Hematopoietic multipotent progenitor cell (in vitro differentiated cells): ENCODE results near the gene CELSR3. TPM values are rescaled to one million over a fixed set of nuclear protein-coding genes. Genes with fewer than 3 reads are reported as not detected.

Source experiments
- DNase-seq, 3 donors: peaks; one replicate each; pipeline ENCODE4 v3.0.0-alpha.2; 2011 to 2015; ENCODE audit warnings: low read depth in 2 of 3, low spot score in 2 of 3
- total RNA-seq: library from RNA; depleted of rRNA; stranded (reverse); fragments of >200 nt; gene quantifications from one replicate; pipeline ENCODE4 v1.2.3, GENCODE V29; 2012

CELSR3 gene
- total RNA-seq, 1 donor: 3.2 TPM

DNA sequence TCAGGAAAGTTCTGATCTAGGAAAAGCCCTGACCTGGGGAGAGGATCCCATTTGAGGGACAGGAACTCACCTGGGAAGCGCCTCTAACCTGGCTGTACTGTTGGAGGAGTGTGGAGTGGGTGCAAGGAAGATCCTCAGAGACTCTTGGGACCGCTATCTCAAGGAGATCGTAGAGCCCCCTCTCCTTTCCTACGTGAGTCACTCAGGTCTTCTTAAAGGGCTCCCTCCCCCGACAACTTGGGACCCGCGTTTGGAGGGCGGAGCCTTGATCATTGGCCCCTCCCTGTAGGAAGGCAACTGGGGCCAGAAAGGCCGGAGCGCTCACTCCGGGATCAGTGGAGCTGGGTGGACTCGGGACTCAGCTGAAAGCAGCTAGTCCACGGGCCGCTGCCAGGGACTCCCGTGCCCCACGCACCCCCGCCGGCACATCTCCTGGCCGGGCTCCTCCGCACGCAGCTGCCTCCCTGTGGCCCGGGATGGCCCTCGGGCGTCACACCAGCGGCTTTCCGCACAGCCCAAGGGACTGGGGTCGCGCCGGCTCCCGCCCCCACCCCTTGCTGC is 27.9 kb downstream of the CELSR3 start:
- peak in 2 of 3 donors; percentile 48 to 59 for DNase-seq

DNA sequence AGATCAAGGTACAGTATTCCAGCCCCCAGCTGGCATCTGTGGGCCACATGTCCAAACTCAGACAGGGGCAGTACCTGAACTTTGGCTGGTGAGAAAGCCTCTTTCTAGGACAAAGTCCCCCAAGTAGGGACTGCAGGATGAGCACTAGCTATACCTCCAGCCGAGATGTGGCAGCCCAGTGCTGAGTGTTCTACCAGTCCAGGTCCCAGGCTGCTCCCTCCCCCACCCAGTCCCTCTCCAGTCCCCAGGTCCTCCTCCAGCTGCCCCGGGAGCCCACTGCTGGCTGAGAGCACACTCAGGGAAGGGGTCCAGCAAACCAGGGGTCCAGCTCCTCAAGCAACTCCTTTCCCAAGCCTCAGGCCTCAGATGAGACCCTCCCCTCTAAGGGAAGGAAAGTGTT is 28.9 kb downstream of the CELSR3 start:
- no peak for DNase-seq

DNA sequence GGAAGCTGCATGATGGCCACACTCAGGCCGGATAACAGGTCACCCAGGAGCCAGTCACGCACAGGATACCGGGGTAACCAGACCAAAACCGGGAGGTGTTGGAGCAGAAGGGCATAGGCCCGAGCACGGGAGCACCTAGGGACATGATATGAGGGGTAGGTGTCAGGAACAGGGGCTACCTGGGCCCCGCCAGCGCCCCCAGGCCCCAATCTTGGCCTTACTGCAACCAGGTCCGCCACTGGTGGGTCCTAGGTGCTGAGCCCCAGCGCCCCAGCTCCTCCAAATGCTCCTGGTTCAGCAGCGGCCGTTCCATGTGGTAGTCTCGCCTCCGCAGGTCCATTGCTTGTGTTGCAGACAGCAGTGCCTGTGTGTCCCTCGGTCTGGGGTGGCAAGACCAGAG is 29.4 kb downstream of the CELSR3 start:
- DNase-seq: no peak

DNA sequence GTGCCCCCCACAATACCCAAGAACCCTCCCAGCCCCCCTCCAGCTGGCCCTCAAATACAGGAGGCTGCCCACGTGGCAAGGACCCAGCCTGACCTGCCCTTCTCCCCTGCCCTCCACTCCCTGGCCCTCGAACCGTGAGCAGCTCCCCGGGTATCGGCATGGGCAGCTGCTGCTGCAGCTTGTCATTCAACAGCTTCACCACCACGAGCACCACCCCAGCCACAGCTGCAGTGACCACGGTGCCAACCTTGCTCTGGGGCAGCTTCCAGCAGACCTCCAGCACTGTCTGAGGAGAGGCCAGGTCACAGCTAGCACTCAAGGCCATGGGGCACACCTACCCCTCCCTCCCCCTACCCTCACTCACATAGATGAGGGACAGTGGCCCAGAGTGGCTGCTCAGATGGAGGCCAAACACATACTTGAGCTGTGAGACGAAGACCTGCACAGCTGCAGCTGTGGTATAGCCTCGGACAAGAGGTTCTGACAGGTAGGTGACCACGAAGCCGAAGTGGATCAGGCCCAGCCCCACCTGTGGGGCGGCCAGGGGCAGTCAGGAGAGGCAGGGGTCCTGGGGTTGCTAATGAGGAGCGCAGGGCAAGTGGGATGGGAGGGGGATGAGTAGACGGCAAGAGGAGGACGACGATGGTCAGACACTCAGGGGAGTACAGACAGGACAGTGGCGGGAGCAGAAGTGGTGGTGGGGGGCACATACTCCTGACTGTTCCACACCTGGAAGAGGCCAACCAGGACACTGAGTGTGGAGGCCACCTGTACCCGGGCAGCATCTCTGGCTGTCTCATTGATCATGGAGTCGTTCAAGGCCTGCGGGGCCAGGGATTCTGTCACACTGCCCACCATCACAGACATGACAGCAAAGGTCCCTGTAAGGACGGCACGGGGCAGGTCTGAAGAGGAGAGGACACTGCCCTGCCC is 30.9 kb downstream of the CELSR3 start:
- no peak for DNase-seq

- no peak for DNase-seq
These were observed 31.9 kb downstream of the CELSR3 start for GRCh38 chr3:48630833-48631232.

GRCh38 chr3:48630407-48630806 is 32.3 kb downstream of the CELSR3 start:
- no peak for DNase-seq

- no peak for DNase-seq
These were observed 32.8 kb downstream of the CELSR3 start for GRCh38 chr3:48629894-48630293.

- DNase-seq: no peak
These were observed 34.2 kb downstream of the CELSR3 start for GRCh38 chr3:48628277-48629017.

GRCh38 chr3:48625600-48625999 is 37.1 kb downstream of the CELSR3 start:
- DNase-seq: no peak

DNA sequence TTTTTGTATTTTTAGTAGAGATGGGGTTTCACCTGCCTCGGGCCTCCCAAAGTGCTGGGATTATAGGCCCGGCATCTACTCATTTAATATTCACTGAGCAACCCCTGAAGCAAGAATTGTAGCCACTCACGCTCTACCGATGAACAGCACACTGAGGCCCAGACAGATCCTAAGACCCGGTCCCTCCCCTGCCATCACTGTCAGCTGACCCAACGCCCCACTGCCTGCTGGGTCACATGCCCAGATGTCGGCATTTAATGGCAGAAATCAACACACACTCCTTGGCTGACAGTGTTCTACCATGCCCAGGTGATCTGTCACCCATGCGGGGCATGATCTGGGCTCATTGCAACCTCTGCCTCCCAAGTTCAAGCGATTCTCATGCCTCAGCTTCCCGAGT is 37.9 kb downstream of the CELSR3 start:
- no peak for DNase-seq

DNA sequence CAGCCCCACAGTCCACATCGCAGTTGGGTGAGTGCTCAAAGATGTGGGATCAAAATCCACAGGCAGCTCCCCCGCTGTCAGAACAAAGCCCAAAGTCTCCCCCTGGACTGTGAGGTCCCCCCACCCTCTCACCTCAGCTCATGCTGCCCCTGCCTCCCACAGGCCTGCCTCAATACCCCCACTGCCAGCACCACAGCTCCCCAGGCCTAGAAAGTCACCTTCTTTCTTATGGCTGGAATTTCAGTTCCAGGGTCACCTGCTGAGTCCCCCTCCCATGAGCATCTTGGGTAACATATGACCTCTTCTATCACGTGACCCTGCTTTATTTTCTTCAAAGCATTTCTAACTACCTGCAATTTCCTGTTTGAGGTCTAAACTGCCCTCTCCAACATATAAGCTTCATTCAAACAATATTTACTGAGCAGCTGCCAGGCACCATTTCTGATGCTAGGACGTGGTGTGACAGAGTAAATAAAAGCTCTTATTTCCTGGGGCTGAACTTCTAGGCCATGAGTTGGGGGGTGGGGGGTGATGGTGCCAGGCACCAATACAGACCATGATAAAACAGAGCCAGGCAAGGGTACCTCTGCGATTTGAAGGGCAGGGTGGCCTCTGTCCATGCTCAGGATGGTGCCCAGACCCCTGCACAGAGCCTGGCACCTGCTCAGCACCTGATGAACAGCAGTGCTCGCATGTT is 38.7 kb downstream of the CELSR3 start:
- no peak for DNase-seq

DNA sequence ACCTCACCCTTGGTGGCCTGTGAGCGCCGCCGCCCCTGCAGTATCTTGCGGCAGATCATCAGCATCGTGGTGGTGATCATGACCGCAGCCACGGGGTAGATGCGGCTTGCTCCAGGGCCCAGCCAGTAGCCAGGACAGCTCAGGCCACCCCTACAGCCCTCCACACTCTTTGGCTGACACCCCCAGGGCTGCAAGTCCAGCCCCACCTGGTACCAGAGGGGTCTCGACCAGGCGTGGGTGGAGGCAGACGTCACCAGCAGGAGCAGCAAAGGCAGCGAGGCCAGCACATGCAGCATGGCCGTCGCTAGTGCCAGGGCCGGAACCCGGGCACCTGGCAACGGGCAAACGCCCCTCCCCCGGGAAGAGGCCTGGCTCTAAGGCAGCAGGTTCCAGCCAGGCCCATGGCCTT is 41.2 kb downstream of the CELSR3 start, which contains the start of gene TMEM89:
TMEM89 (minus strand) TSS at position 309 of the 409 bp plus-strand sequence; CDS start at position 296, 13 bp downstream.
- DNase-seq: no peak

DNA sequence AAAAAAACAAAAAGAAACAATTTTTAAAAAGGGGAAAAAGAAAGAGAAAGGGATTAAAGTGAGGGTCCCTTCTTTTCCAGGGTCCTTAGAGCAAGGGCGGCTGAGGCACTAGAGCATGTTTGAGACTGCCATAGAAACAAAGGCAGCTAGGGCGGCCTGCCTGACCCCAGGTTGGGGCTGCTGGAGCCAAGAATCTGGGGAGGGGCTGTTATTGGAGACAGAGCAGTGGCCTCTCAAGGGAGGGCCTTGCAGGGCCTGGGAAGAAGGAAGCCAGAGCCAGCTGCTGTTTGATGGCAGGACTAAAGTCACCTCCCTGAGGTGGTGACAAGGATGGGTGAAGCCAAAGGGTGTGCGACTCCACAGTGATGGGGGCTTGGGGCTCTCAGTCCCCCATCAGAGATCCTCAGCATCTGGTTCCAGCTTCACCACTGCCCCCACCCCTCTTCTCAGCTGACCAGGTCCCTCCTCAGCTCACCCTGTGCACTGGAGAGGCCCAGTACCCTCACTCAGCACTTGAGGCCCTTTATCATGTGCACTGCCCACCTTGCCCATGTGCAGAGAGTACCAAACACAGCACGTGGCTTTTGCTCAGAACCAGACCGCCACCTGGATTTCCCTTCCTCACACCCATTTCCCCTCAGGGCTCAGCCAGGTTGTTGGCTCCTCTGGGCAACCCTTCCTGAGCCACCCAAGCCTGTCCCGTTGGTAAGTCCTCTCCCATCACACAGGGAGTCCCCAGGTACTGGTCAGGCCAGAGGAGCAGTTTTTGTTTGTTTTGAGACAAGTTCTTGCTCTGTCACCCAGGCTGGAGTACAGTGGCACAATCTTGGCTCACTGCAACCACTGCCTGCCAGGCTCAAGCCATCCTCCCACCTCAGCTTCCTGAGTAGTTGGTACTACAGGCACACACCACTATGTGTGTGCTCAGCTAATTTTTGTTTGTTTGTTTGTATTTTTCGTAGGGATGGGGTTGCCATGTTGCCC is 42.9 kb downstream of the CELSR3 start:
- DNase-seq: no peak

- DNase-seq: no peak
These were observed 45.1 kb downstream of the CELSR3 start for GRCh38 chr3:48617559-48617958.

- DNase-seq: no peak
These were observed 48.6 kb downstream of the CELSR3 start for GRCh38 chr3:48614044-48614443.

GRCh38 chr3:48612309-48612708 is 50.4 kb downstream of the CELSR3 start:
- DNase-seq: no peak

DNA sequence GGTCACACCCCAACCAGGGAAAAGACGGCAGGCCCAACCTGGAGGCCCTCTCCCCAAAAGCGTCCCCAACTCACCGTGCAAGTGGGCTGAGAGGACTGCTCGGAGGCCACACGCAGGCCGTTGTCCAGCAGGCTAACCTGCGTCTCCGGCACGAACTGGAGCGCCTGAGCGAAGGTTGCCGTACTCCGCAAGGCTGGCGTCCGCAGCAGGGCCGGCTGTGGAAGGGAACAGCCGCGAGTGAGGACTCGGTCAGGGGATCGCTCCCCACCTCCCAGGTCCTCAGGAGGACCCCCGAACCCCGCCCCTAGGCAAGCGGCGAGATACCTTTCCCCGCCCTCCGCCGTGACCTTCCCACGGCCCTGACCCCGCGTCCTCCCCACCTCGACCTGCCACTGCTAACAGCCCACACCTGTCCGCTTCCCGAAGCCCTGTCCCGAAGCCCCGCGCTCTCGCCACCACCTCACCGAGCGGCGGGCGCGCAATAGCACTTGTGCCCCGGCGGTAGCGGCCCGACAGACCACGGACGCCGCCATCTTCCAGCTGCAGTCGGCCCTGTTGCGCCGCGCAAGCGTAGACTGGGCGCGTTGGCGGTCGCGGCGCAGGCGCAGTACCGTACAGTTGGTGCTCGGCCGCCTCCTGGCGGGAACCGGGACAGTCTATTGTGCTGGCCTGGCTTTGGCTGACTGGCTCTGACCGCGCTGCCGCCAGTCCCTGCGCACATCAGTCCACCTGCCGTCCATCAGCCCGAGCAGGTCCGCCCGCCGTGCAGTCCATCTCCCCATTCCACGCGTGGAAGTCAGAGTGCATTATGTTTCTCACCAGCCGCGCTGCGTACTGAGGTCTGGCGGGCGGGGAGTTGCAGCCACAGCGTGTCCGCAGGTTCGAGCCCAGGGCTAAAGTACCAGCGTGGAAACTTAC is 53.3 kb downstream of the CELSR3 start, which contains the start of gene UQCRC1:
UQCRC1 (minus strand) TSS at position 559 of the 918 bp plus-strand sequence; CDS start at position 533, 26 bp downstream.
- peak; percentile 86 to 93 (median 91) for DNase-seq

DNA sequence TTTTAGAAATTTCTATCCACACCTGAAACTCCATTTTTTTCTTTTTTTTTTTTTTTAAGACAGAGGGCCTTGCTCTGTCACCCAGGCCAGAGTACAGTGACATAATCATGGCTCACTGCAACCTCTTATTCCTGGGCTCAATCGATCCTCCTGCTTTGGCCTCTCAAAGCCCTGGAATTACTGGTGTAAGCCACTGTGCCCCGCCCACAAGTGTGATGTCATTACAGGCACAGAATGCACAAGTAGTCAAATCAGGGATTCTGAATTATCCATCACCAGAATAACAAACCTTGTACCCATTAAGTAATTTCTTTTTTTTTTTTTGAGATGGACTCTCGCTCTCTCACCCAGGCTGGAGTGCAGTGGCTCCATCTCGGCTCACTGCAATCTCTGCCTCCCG is 55.2 kb downstream of the CELSR3 start:
- DNase-seq: no peak
